DMS 273 (cell line): ENCODE data around the gene GAB1.

Source experiments
- DNase-seq: peaks from one replicate; lab custom pipeline; 2025; ENCODE audit not compliant: unreplicated experiment; lab: John Stamatoyannopoulos, UW

Gene GAB1

DNA sequence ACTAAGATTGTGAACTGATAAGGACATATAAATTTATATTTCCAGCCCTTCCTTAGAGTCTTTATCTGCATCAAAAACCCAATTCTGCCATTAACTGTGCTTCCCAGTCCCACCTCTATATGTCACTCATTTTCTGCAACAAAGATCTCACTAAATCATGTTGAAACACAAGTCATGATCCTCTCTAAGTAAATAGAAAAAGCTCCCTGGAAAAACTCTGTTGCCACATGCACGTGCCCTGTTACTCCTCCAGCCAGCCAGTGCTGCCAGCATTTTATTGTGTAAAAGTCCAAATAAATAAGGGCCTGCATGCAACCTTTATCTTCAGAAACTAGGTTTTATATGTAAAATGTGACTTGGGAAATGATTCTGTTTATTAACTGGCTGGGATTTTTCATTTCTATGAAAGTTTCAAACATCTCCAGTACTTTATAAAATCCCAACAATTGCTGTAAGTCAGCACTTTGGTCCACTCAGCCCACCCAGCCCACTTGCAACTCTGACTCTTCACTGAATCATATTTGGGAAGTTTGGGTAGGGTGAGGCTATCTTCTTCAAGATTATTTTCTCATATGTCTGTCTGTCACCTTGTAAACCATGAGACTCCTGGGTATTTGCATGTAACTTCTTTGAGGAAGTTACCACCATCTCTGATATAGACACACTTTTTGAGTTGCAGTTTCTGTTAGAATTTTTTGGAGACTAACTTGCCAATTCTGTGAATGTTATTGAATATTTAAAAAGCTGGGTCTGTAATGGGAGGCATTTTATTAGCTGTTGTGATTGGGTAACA lies 136.9 kb downstream of the GAB1 start:
- DNase-seq: no peak

DNA sequence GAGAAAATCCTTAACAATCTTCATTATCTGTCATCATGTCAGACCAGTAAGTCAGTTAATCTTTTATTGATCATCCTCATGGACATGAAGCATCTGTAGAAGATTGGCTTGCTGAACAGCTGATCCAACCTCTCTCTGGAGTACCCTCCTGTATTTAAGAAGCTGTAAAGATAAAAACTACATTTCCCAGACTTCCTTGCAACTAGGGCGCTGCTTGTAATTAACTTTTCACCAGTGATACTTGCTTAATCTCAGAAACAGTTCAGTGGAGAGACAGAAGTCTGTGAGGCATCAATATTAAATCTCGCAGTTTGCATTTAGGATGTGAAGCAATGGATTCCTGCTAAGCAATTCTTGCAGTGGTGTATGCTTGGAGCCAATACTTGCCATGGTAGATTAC lies 140.8 kb downstream of the GAB1 start:
- DNase-seq: no peak

DNA sequence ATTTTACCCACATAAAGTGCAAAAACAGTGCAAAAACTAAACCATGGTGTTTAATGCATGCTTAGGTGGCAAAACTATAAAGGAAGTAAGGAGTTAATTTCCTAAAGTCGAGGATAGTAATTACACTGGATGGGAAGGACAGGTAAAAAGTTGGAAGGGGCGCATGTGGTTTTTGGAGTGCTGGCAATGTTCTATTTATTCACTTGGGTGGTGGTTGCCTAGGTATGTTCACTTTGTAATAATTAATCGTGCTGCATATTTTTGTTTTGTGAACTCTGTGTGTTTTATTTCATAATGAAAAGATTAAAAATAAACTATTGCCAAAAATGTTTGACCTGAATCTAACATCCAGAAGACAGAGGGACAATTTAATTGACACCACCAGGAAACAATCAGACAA lies 144.7 kb downstream of the GAB1 start:
- no peak for DNase-seq

DNA sequence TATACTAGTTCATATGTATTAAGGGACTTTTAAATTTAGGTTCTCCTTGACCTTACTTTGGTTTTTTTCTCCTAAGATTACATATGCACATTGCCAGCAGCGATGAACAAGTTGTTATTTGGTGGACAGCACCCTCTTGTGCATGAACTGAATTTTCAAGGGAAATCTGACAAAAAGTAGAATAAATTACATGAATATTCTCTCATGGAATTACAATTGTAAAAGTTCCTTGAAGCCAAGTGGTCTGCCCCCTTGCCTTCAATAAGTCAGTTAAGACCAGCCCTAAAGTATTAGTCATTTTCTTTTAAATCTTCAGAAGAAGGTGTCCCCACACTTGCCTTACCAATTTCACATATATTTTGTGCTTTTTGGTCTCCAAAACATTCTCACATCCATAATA lies 146.2 kb downstream of the GAB1 start:
- DNase-seq: peak; percentile 63

DNA sequence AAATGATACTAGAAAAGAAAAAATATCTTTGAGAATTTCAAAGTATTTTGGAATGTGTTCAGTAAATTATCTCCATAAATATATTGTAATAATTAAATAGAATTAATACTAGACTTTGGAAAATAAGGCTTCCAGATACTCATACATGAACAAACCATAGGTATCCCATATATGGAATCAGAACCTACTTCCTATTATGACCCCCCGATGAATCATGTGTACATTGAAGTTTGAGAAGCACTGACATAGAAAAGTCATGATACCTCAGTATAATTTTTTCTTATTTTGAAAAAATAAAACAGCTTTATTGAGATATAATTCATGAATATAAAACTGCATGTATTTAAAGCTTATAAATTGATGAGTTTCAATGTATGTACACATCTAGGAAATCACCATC lies 149.6 kb downstream of the GAB1 start:
- no peak for DNase-seq

DNA sequence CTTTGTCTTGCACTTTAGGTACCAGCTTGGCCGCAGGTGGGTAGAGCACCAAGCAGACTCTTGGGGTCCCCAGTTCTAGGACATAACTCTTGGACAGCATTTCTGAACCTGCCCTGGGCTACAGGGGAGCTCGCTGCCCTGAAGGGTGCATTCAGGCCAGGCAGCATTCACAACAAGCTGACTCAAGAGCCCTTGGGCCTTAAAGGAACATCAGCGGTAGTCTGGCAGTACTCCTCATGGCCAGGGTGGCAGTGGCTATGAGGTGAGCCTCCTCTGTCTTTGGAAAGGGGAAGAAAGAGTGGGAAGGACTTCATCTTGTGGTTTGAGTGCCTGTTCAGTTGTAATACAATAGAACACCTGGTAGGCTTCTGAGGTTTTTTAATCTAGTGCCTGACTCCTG lies 152.0 kb downstream of the GAB1 start:
- DNase-seq: no peak

DNA sequence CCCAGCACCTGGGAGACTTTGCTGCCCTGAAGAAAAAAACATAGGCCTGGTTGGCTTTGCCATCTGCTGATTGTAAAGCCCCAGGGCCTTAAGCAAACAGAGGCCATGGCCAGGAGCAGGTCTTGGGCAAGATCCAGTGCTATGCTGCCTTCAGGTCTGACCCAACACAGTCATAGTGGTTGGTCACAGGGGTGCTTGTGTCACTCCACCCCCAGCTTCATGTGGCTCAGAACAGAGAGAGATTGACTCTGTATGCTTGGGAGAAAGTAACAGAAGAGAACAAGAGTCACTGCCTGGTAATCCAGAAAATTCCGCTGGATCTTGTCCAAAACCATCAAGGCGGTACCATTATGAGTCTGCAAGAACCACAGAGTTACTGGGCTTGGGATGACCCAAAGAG lies 152.4 kb downstream of the GAB1 start:
- no peak for DNase-seq

DNA sequence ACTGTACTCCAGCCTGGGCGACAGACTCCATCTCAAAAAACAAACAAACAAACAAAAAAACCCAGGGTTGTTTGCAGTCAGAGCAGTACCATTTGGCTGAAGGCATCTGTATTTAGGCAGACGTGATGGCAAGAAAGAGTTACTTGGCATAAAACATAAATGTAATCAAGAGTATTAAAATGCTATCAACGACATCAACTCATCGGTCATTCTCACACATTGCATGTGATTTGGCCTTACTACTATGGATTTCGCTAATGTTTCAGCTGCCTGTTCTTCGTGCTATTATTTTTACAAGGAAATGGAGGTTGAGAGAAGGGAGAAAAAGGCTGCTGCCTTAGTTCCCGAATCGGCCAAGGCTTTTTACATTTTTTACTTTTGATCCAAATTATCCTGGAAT lies 161.3 kb downstream of the GAB1 start:
- no peak for DNase-seq

DNA sequence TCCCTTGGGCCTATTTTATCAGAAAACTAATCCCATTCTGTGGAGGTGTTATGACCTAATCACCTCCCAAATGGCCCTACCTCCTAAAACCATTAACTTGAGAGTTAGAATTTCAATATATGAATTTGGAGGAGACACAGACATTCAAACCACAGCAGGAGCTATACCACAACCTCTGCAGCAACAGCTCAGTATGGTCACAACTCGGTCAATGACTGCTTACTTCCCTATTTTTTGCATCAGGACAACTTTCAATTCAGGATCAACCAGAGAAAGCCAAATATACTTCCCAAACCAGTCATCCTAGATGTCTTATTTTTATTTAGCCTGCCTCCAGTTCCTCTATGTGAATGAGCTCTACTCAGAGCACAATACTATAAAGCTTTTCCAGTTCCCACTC lies 165.6 kb downstream of the GAB1 start:
- no peak for DNase-seq

DNA sequence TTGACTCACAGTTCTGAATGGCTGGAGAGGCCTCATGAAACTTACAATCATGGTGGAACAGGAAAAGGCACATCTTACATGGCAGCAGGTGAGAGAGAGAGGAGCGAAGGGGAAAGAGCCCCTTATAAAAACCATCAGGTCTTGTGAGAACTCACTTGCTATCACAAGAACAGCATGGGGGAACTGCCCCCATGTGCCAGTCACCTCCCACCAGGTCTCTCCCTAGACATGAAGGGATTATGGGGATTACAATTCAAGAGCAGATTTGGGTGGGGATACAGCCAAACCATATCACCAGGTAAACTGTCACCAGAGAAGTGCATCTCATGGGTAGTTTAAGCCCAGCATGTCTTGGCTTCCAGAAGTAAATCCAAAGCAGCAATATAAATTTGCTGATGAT lies 169.4 kb downstream of the GAB1 start:
- no peak for DNase-seq

DNA sequence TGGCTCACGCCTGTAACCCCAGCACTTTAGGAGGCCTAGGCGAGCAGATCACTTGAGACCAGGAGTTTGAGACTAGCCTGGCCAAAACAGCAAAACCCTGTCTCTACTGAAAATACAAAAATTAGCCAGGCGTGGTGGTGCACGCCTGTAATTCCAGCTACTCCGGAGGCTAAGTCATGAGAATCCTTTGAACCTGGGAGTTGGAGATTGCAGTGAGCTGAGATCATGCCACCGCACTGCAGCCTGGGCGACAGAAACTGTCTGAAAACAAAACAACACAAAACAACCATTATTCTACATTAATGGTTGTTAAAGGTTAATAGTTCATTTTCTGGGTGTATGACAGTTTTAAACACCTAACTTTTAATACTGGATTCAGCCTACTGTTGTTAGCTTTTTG lies 175.2 kb downstream of the GAB1 start:
- no peak for DNase-seq

DNA sequence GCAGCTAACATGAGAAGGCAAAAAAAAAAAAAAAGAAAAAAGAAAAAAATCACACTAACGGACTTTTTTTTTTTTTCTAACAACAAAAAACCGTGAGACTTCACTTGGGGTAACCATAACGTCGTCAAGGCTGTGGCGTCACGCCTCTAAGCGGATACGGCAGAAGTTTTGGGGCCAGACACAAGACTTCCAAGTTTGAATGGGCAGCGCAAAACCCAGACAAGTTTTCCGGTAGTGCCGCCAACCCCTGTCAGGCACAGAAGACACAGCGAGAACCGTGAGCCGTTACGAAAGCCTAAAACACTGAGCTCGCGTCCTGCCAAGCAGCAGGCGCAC lies 176.3 kb downstream of the GAB1 start:
- no peak for DNase-seq

DNA sequence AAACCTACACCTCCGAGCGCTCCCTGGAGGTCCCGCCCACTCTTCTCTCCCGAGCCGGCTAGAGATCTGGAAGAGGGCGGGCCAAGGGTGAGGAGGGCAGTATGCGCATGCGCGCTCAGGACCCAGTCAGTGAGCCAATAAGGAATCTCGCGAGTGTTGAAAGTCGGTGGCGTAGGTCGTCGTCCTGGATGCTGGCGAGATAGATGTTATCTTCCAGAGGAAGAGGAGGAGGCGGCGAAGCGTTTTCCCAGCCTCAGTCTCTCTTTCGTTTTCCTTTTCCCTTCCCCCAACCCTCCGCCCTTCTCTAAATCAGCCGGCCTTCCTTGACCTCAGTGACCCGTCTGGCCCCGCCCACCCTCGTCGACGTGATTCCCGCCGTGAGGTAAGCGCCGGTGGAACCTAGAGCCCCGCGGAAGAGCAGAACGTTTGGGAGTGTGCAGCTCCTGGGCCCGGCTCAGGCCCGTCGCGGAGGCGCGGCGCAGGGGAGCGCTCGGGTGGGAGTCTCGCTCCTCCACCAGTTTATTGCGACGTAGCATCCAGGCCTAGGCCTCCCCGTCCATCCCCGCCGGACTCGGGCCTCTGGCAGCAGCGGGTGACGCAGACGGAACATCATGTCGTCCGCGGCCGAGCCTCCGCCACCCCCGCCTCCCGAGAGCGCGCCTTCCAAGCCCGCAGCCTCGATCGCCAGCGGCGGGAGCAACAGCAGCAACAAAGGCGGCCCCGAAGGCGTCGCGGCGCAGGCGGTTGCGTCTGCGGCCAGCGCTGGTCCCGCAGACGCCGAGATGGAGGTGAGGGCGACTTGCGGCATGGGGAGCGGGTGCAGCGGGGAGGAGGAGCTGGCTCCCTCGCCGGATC lies 176.9 kb downstream of the GAB1 start, which contains the start of gene SMARCA5:
Gene SMARCA5 (plus strand): TSS at position 389 of the 855 bp plus-strand sequence. CDS start 223 bp downstream, at position 612.
- DNase-seq: peak; percentile 97

DNA sequence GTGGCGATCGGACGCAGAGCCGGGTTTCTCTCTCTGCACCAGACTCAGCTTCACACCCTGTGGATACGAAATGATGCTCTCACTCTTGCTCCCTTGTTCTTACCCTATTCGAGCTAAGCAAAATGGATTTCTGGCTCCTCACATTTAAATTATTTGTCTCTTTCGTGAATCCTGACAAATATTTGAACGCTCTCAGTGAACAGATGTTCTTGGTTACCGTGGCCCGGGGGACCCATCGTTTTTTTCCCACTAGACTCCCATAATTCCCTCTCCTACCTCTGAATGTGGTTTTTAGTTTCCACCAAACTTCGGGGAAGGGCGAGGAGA lies 177.5 kb downstream of the GAB1 start:
- DNase-seq: no peak

DNA sequence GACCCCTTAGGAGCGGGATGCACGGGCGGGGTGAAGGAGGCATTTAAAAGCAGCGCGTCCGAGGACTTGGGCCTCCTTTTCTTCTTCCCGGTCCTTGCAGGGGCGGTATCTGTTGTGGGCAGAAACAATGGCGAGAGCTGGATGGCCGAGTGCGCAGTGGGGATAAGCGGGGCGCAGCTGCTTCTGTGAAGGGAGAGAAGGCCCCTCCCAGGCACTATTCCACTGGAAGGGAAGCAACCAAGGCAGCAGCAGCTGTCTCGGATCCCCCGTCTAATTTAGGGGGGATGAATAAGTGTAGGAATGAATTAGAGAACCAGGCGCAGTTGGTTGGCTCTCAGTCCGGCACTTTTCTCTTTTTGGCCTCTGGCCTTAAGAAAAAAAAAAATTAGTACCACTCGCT lies 177.8 kb downstream of the GAB1 start:
- peak; percentile 55 for DNase-seq

DNA sequence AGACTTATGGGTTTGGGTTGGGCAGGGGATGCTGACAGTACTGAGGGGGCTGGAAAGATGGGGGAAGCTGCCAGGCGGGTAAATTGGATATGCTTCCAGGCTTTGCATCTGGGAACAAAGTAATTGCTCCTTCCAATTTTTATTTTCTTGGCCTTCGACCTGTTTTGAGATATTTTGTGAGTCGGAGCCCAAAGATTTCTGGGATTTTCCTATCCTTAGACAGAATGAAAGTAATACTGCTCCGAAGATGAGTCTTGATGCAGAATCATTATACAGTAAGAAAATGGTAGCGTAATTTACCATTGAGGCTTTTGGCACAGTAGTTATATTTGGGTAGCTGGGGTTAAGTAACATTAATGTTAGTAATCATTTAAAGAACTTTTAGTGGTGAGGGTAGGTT lies 178.2 kb downstream of the GAB1 start:
- DNase-seq: no peak

DNA sequence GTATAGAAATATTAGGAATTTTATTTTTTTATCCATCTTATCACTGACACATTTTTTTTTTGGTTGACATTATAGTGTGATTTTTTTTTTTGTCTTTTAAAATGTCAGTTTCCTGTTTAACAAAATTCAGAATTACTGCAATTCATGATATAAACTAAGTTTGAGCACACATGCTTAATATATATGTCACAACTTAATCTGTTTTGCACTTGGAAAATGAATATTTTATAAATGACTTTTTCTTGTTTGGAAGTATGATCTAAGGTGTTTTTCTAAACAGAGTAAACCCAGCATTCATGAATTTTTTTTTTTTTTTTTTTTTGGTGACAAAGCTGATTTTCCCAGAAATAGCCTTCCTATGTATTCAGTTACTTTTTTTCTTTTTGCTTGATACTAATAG lies 179.2 kb downstream of the GAB1 start:
- DNase-seq: no peak

DNA sequence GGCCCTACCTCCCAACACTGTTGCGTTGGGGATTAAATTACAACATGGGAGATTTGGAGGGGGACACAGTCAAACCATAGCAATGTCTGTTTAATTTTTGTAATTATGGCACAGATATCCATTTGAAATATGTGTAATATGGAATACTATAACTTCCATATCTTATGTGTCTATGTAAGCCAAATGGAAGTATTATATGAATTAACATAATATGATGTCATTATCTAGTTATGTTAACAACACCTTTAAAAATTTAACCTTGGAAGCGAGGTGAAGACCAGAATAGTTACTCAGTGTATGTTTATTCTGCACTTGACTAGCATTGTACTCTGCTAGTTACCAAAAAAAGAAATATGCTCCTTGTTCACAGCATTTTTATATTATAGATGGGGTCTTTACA lies 181.1 kb downstream of the GAB1 start:
- no peak for DNase-seq
